Calu3 (cell line): ENCODE data around the gene TCIRG1. TPM values are rescaled to one million over a fixed set of nuclear protein-coding genes. Genes with fewer than 3 reads are reported as not detected.
A peak's percentile ranks its signal among the peaks of the same experiment; 100 is the strongest.

Experiments used
- BruUV-seq: library from RNA; stranded (reverse); fragments of 400-500 nt; replicated peaks from 2 replicates; lab custom pipeline; 2021; lab: Mats Ljungman, UMichigan
- CTCF ChIA-PET: fragments of 300-600 bp; sonication (Branson Sonifier 250); formaldehyde crosslinking; loops from one replicate; lab custom pipeline; 2022; ENCODE audit warnings: antibody characterized with exemption; lab: Charles Lee
- DNase-seq: peaks from one replicate; pipeline ENCODE4 v3.0.0; 2022
- H3K27ac Mint-ChIP-seq: one replicate; pipeline ENCODE4 v1.8.0; 2022; ENCODE audit warnings: mixed read lengths; ENCODE audit not compliant: unreplicated experiment
- H3K27me3 Mint-ChIP-seq: one replicate; pipeline ENCODE4 v1.8.0; 2022; ENCODE audit warnings: mixed read lengths; ENCODE audit not compliant: unreplicated experiment
- H3K36me3 Mint-ChIP-seq: one replicate; pipeline ENCODE4 v1.8.0; 2022; ENCODE audit warnings: mild to moderate bottlenecking, moderate library complexity, mixed read lengths; ENCODE audit not compliant: insufficient read depth, unreplicated experiment
- H3K4me1 Mint-ChIP-seq: one replicate; pipeline ENCODE4 v1.8.0; 2022; ENCODE audit warnings: mild to moderate bottlenecking, low read depth, mixed read lengths; ENCODE audit not compliant: unreplicated experiment
- H3K4me3 Mint-ChIP-seq: one replicate; pipeline ENCODE4 v1.8.0; 2022; ENCODE audit warnings: mild to moderate bottlenecking, low read depth, moderate library complexity, mixed read lengths; ENCODE audit not compliant: unreplicated experiment
- H3K9me3 Mint-ChIP-seq: one replicate; pipeline ENCODE4 v1.8.0; 2022; ENCODE audit warnings: low read depth, mixed read lengths; ENCODE audit not compliant: unreplicated experiment
- CTCF ChIP-seq: fragments of 200-600 bp; IDR thresholded peaks from one replicate; pipeline ENCODE4 v1.8.0; 2022; ENCODE audit warnings: antibody characterized with exemption; ENCODE audit not compliant: unreplicated experiment
- intact Hi-C: fragments of 100-400 bp; cut with micrococcal nuclease; formaldehyde crosslinking; loops from one replicate; pipeline ENCODE4 v1.10.0; 2022; ENCODE audit not compliant: unreplicated experiment
- total RNA-seq: library from RNA; stranded (reverse); gene quantifications from 2 replicates; pipeline ENCODE4 v1.2.3, GENCODE V29; 2022

The TCIRG1 gene
- total RNA-seq, 1 experiment from 2014 or later, result 49.7 TPM

- no TSS peak for BruUV-seq
- no peaks in the 10 kb centered on the region for H3K9me3 Mint-ChIP-seq
- CTCF ChIA-PET, result interaction anchor here (0.6 kb wide), 1 partner anchor 78 kb away, joined by 3 read pairs; no protein-coding TSS in a partner anchor
- peak overlapping the region; percentile 98 for H3K4me3 Mint-ChIP-seq
- intact Hi-C loops, result no loop called here
- H3K36me3 Mint-ChIP-seq, result peaks cover 69% of the 10 kb centered on the region
- DNase-seq, result no peak
- peak overlapping the region; percentile 96 for H3K27ac Mint-ChIP-seq
- no peaks in the 10 kb centered on the region for H3K27me3 Mint-ChIP-seq
- peaks cover 31% of the 10 kb centered on the region for H3K4me1 Mint-ChIP-seq
- no peak for TF ChIP-seq CTCF
Observed at GRCh38 chr11:68028802-68029545, 9.9 kb upstream of the TCIRG1 start.

GRCh38 chr11:68030318-68031143 lies 8.3 kb upstream of the TCIRG1 start, which contains the start of gene NDUFS8:
Gene NDUFS8, plus strand, starts transcription at chr11:68030681. Its CDS starts 1,471 bp downstream, at chr11:68032152.
- DNase-seq, result peak; percentile 93
- Mint-ChIP-seq H3K36me3 (peaks cover 60% of the 10 kb centered on the region), H3K9me3 (no peaks in the 10 kb centered on the region), H3K27ac (peak within 1 kb of the TSS; percentile 96), H3K4me1 (peaks cover 31% of the 10 kb centered on the region), H3K4me3 (peak within 1 kb of the TSS; percentile 98), H3K27me3 (no peaks in the 10 kb centered on the region)
- TF ChIP-seq CTCF, result no peak
- intact Hi-C loops, result loop anchor here (10.0 kb wide), 1 partner anchor 174 kb away; no protein-coding TSS in a partner anchor
- CTCF ChIA-PET, result no interaction called here
- no TSS peak for BruUV-seq

GRCh38 chr11:68031144-68031464 lies 7.7 kb upstream of the TCIRG1 start:
- Mint-ChIP-seq H3K4me1 (peaks cover 31% of the 10 kb centered on the region), H3K36me3 (peaks cover 62% of the 10 kb centered on the region), H3K27me3 (no peaks in the 10 kb centered on the region), H3K4me3 (peak overlapping the region; percentile 98), H3K27ac (peak overlapping the region; percentile 96), H3K9me3 (no peaks in the 10 kb centered on the region)
- intact Hi-C loops, result loop anchor here (10.0 kb wide), 1 partner anchor 174 kb away; no protein-coding TSS in a partner anchor
- DNase-seq, result no peak
- TSS peak; percentile 19 for BruUV-seq
- TF ChIP-seq CTCF, result no peak
- CTCF ChIA-PET, result no interaction called here

GRCh38 chr11:68032003-68032402 lies 6.8 kb upstream of the TCIRG1 start:
- H3K9me3 Mint-ChIP-seq, result no peaks in the 10 kb centered on the region
- intact Hi-C loops, result loop anchor here (10.0 kb wide), 1 partner anchor 173 kb away; no protein-coding TSS in a partner anchor
- H3K36me3 Mint-ChIP-seq, result peaks cover 62% of the 10 kb centered on the region
- peaks cover 31% of the 10 kb centered on the region for H3K4me1 Mint-ChIP-seq
- no peaks in the 10 kb centered on the region for H3K27me3 Mint-ChIP-seq
- no peak for TF ChIP-seq CTCF
- CTCF ChIA-PET, result no interaction called here
- no peak for DNase-seq
- no TSS peak for BruUV-seq
- peak overlapping the region; percentile 98 for H3K4me3 Mint-ChIP-seq
- no peak overlapping the region for H3K27ac Mint-ChIP-seq
